Naive thymus-derived CD4-positive, alpha-beta T cell (primary cell): ENCODE data around the gene LMOD1. TPM values are rescaled to one million over a fixed set of nuclear protein-coding genes. Genes with fewer than 3 reads are reported as not detected.

Experiments
- ATAC-seq: fragments of 150-1000 bp; cut with Tn5 transposase; 2 replicates; pipeline ENCODE4 v1.10.0; 2021; ENCODE audit warnings: mild to moderate bottlenecking, moderate library complexity
- CTCF ChIA-PET: fragments of 350-600 bp; sonication (Branson Sonifier 250); formaldehyde crosslinking; loops from one replicate; lab custom pipeline; 2021; ENCODE audit warnings: antibody characterized with exemption; lab: Charles Lee
- POLR2A ChIA-PET: fragments of 350-600 bp; sonication (Branson Sonifier 250); formaldehyde crosslinking; loops from one replicate; lab custom pipeline; 2021; ENCODE audit warnings: antibody characterized with exemption, inconsistent platforms; lab: Charles Lee
- DNase-seq, 9 donors: peaks; one replicate each; pipeline versions ENCODE4 v3.0.0 to v3.0.0-alpha.2; 2020 to 2022; ENCODE audit warnings: mixed read lengths in 1 of 9
- H3K27ac ChIP-seq: one replicate; pipeline ENCODE4 v1.7.0; 2013; ENCODE audit warnings: mild to moderate bottlenecking, low read depth, low read length, moderate library complexity
- H3K27me3 ChIP-seq, 2 donors: one replicate each; pipeline ENCODE4 v1.7.0; 2013; ENCODE audit warnings: low read length in 2 of 2, mild to moderate bottlenecking in 2 of 2, moderate library complexity in 2 of 2; ENCODE audit not compliant: control insufficient read depth in 2 of 2, insufficient read depth in 2 of 2
- H3K36me3 ChIP-seq, 3 experiments: 1 replicate in 2 of 3; 2 replicates in 1 of 3; pipeline ENCODE4 v1.7.0; 2013; ENCODE audit warnings: low read length in 3 of 3, mild to moderate bottlenecking in 3 of 3, moderate library complexity in 1 of 3; ENCODE audit not compliant: insufficient read depth in 3 of 3, control insufficient read depth in 2 of 3
- H3K4me1 ChIP-seq, 2 donors: one replicate each; pipeline ENCODE4 v1.7.0; 2013; ENCODE audit warnings: low read length in 2 of 2, mild to moderate bottlenecking in 2 of 2, moderate library complexity in 1 of 2; ENCODE audit not compliant: control insufficient read depth in 2 of 2, insufficient read depth in 2 of 2
- H3K4me3 ChIP-seq: 2 replicates; pipeline ENCODE4 v1.7.0; 2013; ENCODE audit warnings: mild to moderate bottlenecking, low read length
- H3K9me3 ChIP-seq, 3 experiments: 1 replicate in 2 of 3; 2 replicates in 1 of 3; pipeline ENCODE4 v1.7.0; 2013; ENCODE audit warnings: low read length in 3 of 3; ENCODE audit not compliant: control insufficient read depth in 2 of 3
- H3K27ac Mint-ChIP-seq, 9 donors: one replicate each; pipeline ENCODE4 v1.8.0; 2020 to 2022; ENCODE audit warnings: mixed read lengths in 9 of 9, mild to moderate bottlenecking in 8 of 9, moderate library complexity in 5 of 9, inconsistent platforms in 2 of 9
- H3K27me3 Mint-ChIP-seq, 5 donors: one replicate each; pipeline ENCODE4 v1.8.0; 2021 to 2022; ENCODE audit warnings: mixed read lengths in 5 of 5, mild to moderate bottlenecking in 1 of 5
- H3K36me3 Mint-ChIP-seq, 5 donors: one replicate each; pipeline ENCODE4 v1.8.0; 2020 to 2022; ENCODE audit warnings: mixed read lengths in 5 of 5, mild to moderate bottlenecking in 3 of 5, inconsistent platforms in 1 of 5
- H3K4me1 Mint-ChIP-seq, 7 donors: one replicate each; pipeline ENCODE4 v1.8.0; 2020 to 2022; ENCODE audit warnings: mixed read lengths in 7 of 7, mild to moderate bottlenecking in 3 of 7, inconsistent platforms in 1 of 7
- H3K4me3 Mint-ChIP-seq, 10 donors: one replicate each; pipeline ENCODE4 v1.8.0; 2020 to 2022; ENCODE audit warnings: mild to moderate bottlenecking in 10 of 10, mixed read lengths in 10 of 10, moderate library complexity in 6 of 10, inconsistent platforms in 2 of 10
- H3K9me3 Mint-ChIP-seq, 11 donors: one replicate each; pipeline ENCODE4 v1.8.0; 2020 to 2022; ENCODE audit warnings: mixed read lengths in 11 of 11, mild to moderate bottlenecking in 4 of 11, inconsistent platforms in 1 of 11, moderate library complexity in 1 of 11
- intact Hi-C, 2 donors: fragments of 100-400 bp; cut with micrococcal nuclease; formaldehyde crosslinking; loops; one replicate each; pipeline ENCODE4 v1.15.1; 2023
- polyA plus RNA-seq, 2 donors: library from polyadenylated mRNA; unstranded; fragments of 300-500 nt; fragmentation: Illumina TruSeq; gene quantifications; one replicate each; pipeline ENCODE4 v1.2.3, GENCODE V29; 2021
- total RNA-seq, 6 experiments: library from RNA in 5 of 6; stranded (reverse) in 5 of 6; gene quantifications; 1 replicate in 5 of 6; 2 replicates in 1 of 6; pipeline ENCODE4 v1.2.3 and lab custom pipeline; 2021 to 2026

The LMOD1 gene
- total RNA-seq (not detected), polyA plus RNA-seq (not detected), total RNA-seq (lab: John Stamatoyannopoulos, UW) (not detected)

- intact Hi-C loops, result no loop called here
- H3K4me1 Mint-ChIP-seq, result peaks cover 4 to 24% (median 13%) of the 10 kb centered on the region in 7 donors
- DNase-seq (no peak), ATAC-seq (peak; percentile 45)
- H3K36me3 Mint-ChIP-seq, result no peaks in the 10 kb centered on the region
- H3K27me3 Mint-ChIP-seq, result peaks cover 45 to 62% (median 49%) of the 10 kb centered on the region in 5 donors
- no peaks in the 10 kb centered on the region for H3K4me1 ChIP-seq
- H3K27me3 ChIP-seq, result peaks cover 0 to 7% of the 10 kb centered on the region in 2 donors
- CTCF ChIA-PET, result interaction anchor here (0.5 to 0.9 kb wide), 2 partner anchors 23 to 920 kb away, joined by 3 to 4 read pairs; no protein-coding TSS in a partner anchor
- no peak within 1 kb of the TSS for H3K27ac ChIP-seq
- POLR2A ChIA-PET, result interaction anchor here (2.6 kb wide), 1 partner anchor 9 kb away, joined by 8 read pairs; the partner anchor contains the start of gene TIMM17A
- no peaks in the 10 kb centered on the region for H3K9me3 Mint-ChIP-seq
- peak within 1 kb of the TSS; percentile 18 for H3K4me3 ChIP-seq
- peak within 1 kb of the TSS in 1 of 9 donors; percentile 81 for H3K27ac Mint-ChIP-seq
- peak within 1 kb of the TSS; percentile 11 to 81 (median 64) for H3K4me3 Mint-ChIP-seq
- H3K9me3 ChIP-seq, result no peaks in the 10 kb centered on the region
- no peaks in the 10 kb centered on the region for H3K36me3 ChIP-seq
Observed at GRCh38 chr1:201946224-201946908, at the start of gene LMOD1. TSS of gene LMOD1 (minus strand) at chr1:201946548. CDS start at chr1:201946340, 208 bp downstream.

- Histone ChIP-seq H3K36me3 (peaks cover 8 to 51% (median 9%) of the 10 kb centered on the region in 3 experiments), H3K27ac (no peak overlapping the region), H3K4me3 (no peak overlapping the region), H3K9me3 (no peaks in the 10 kb centered on the region), H3K27me3 (no peaks in the 10 kb centered on the region), H3K4me1 (no peaks in the 10 kb centered on the region)
- ATAC-seq (no peak), DNase-seq (no peak)
- intact Hi-C loops, result no loop called here
- Mint-ChIP-seq H3K36me3 (peaks cover 5 to 42% (median 13%) of the 10 kb centered on the region in 5 donors), H3K9me3 (no peaks in the 10 kb centered on the region), H3K27ac (no peak overlapping the region), H3K4me1 (peaks cover 0 to 7% (median 0%) of the 10 kb centered on the region in 7 donors), H3K4me3 (no peak overlapping the region), H3K27me3 (no peaks in the 10 kb centered on the region)
- CTCF ChIA-PET, result no interaction called here
- POLR2A ChIA-PET, result no interaction called here
Observed at GRCh38 chr1:201990427-201990826, 44.1 kb upstream of the LMOD1 start.

GRCh38 chr1:201989354-201990128 is 43.2 kb upstream of the LMOD1 start:
- intact Hi-C loops, result no loop called here
- peaks cover 8 to 50% (median 9%) of the 10 kb centered on the region in 3 experiments for H3K36me3 ChIP-seq
- no peak overlapping the region for H3K4me3 ChIP-seq
- DNase-seq (no peak), ATAC-seq (no peak)
- no peak overlapping the region for H3K27ac ChIP-seq
- H3K4me1 ChIP-seq, result no peaks in the 10 kb centered on the region
- Mint-ChIP-seq H3K36me3 (peaks cover 5 to 42% (median 13%) of the 10 kb centered on the region in 5 donors), H3K4me1 (peaks cover 0 to 9% (median 3%) of the 10 kb centered on the region in 7 donors), H3K27me3 (no peaks in the 10 kb centered on the region), H3K9me3 (no peaks in the 10 kb centered on the region), H3K4me3 (no peak overlapping the region), H3K27ac (peak overlapping the region in 2 of 9 donors; percentile 2 to 27)
- CTCF ChIA-PET, result no interaction called here
- no peaks in the 10 kb centered on the region for H3K9me3 ChIP-seq
- POLR2A ChIA-PET, result no interaction called here
- no peaks in the 10 kb centered on the region for H3K27me3 ChIP-seq

- POLR2A ChIA-PET, result no interaction called here
- CTCF ChIA-PET, result no interaction called here
Observed at GRCh38 chr1:201988601-201989000, 42.3 kb upstream of the LMOD1 start.

DNA sequence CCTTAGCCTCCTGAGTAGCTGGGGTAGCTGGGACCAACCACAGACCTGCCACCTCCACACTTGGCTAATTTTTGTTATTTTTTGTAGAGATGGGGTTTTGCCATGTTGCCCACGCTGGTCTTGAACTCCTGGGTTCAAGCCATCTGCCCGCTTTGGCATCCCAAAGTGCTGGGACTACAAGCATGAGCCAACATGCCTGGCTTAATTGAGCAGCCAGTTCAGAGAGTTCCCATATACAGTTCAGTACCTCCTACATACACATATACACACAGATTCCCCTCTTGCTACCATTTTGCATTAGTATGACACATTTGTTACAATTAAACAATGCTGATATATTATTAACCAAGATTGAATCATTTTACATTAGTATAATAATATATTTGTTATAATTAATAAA is 39.0 kb upstream of the LMOD1 start:
- Histone ChIP-seq H3K4me3 (no peak overlapping the region), H3K36me3 (peaks cover 3 to 12% (median 4%) of the 10 kb centered on the region in 3 experiments), H3K9me3 (no peaks in the 10 kb centered on the region), H3K4me1 (peaks cover 7 to 8% of the 10 kb centered on the region in 2 donors), H3K27ac (no peak overlapping the region), H3K27me3 (no peaks in the 10 kb centered on the region)
- intact Hi-C loops, result no loop called here
- peak overlapping the region in 2 of 10 donors; percentile 4 to 12 for H3K4me3 Mint-ChIP-seq
- ATAC-seq (no peak), DNase-seq (no peak)
- H3K27ac Mint-ChIP-seq, result peak overlapping the region in 2 of 9 donors; percentile 23 to 48
- ChIA-PET CTCF (interaction anchor here (0.9 kb wide), 1 partner anchor 14 kb away, joined by 3 read pairs; no protein-coding TSS in a partner anchor), POLR2A (no interaction called here)
- peaks cover 0 to 14% (median 6%) of the 10 kb centered on the region in 5 donors for H3K36me3 Mint-ChIP-seq
- peaks cover 18 to 34% (median 24%) of the 10 kb centered on the region in 7 donors for H3K4me1 Mint-ChIP-seq
- H3K9me3 Mint-ChIP-seq, result no peaks in the 10 kb centered on the region
- peaks cover 0 to 7% (median 0%) of the 10 kb centered on the region in 5 donors for H3K27me3 Mint-ChIP-seq

More at GRCh38 chr1:201988601-201989000, 42.3 kb upstream of the LMOD1 start:
- Mint-ChIP-seq H3K27ac (no peak overlapping the region), H3K36me3 (peaks cover 0 to 33% (median 11%) of the 10 kb centered on the region in 5 donors), H3K9me3 (no peaks in the 10 kb centered on the region), H3K27me3 (no peaks in the 10 kb centered on the region), H3K4me3 (no peak overlapping the region), H3K4me1 (peaks cover 7 to 17% (median 9%) of the 10 kb centered on the region in 7 donors)
- no peak for ATAC-seq
- Histone ChIP-seq H3K27me3 (no peaks in the 10 kb centered on the region), H3K4me3 (no peak overlapping the region), H3K4me1 (no peaks in the 10 kb centered on the region), H3K36me3 (peaks cover 8 to 41% (median 9%) of the 10 kb centered on the region in 3 experiments), H3K9me3 (no peaks in the 10 kb centered on the region), H3K27ac (no peak overlapping the region)
- intact Hi-C loops, result no loop called here
- DNase-seq, result no peak

DNA sequence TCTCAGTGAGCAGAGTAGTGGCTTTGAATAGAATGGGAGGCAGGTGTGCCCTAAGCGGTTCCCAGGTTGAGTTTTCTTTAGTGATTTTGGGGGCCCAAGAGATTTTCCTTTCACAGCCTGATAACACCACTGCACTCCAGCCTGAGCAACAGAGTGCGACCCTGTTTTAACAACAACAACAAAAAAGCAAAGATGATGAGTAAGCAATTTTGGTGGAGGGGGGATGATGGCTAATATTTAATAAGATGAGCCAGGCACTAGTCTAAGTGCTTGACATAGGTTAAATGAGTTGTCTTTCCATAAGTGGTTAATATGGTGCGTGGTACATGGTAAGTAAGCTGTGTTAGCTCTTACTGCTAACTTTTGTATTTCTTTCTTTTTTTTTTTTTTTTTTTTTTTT is 38.1 kb upstream of the LMOD1 start:
- no peaks in the 10 kb centered on the region for H3K27me3 ChIP-seq
- peaks cover 0 to 4% (median 0%) of the 10 kb centered on the region in 3 experiments for H3K36me3 ChIP-seq
- CTCF ChIA-PET, result interaction anchor here (0.7 kb wide), 1 partner anchor 1005 kb away, joined by 3 read pairs; no protein-coding TSS in a partner anchor
- Mint-ChIP-seq H3K27me3 (peaks cover 0 to 12% (median 0%) of the 10 kb centered on the region in 5 donors), H3K4me1 (peaks cover 18 to 34% (median 24%) of the 10 kb centered on the region in 7 donors), H3K4me3 (peak overlapping the region in 6 of 10 donors; percentile 5 to 100 (median 64)), H3K36me3 (peaks cover 0 to 7% (median 4%) of the 10 kb centered on the region in 5 donors), H3K9me3 (no peaks in the 10 kb centered on the region), H3K27ac (peak overlapping the region in 5 of 9 donors; percentile 23 to 95 (median 48))
- no peaks in the 10 kb centered on the region for H3K9me3 ChIP-seq
- peaks cover 7 to 8% of the 10 kb centered on the region in 2 donors for H3K4me1 ChIP-seq
- POLR2A ChIA-PET, result no interaction called here
- intact Hi-C loops, result no loop called here
- ATAC-seq, result no peak
- no peak overlapping the region for H3K4me3 ChIP-seq
- no peak overlapping the region for H3K27ac ChIP-seq
- no peak for DNase-seq
